Chondrocyte (in vitro differentiated cells): ENCODE results near the gene EPB41L5. TPM values are rescaled to one million over a fixed set of nuclear protein-coding genes. Genes with fewer than 3 reads are reported as not detected.
A peak's percentile ranks its signal among the peaks of the same experiment; 100 is the strongest.
"Not testable (repeated sequence)": the region's sequence is repeated elsewhere in the genome, so short reads cannot be mapped to it uniquely, and the experiment has no call there.

ENCODE experiments used
- DNase-seq: peaks from one replicate; pipeline ENCODE4 v3.0.0; 2021; ENCODE audit warnings: mixed read lengths, low spot score
- H3K27ac Mint-ChIP-seq: one replicate; pipeline ENCODE4 v1.8.0; 2021; ENCODE audit warnings: mild to moderate bottlenecking, moderate library complexity, mixed read lengths; ENCODE audit not compliant: unreplicated experiment
- H3K27me3 Mint-ChIP-seq: 2 replicates; pipeline ENCODE4 v1.8.0; 2021; ENCODE audit warnings: low read depth, mixed read lengths
- H3K36me3 Mint-ChIP-seq: 2 replicates; pipeline ENCODE4 v1.8.0; 2021; ENCODE audit warnings: low read depth, mixed read lengths
- H3K4me1 Mint-ChIP-seq: 2 replicates; pipeline ENCODE4 v1.8.0; 2021; ENCODE audit warnings: low read depth, mild to moderate bottlenecking, mixed read lengths
- H3K4me3 Mint-ChIP-seq: one replicate; pipeline ENCODE4 v1.8.0; 2021; ENCODE audit warnings: mild to moderate bottlenecking, moderate library complexity, mixed read lengths; ENCODE audit not compliant: unreplicated experiment
- H3K9me3 Mint-ChIP-seq: 2 replicates; pipeline ENCODE4 v1.8.0; 2021; ENCODE audit warnings: low read depth, mixed read lengths
- total RNA-seq: library from RNA; stranded (reverse); gene quantifications from 3 replicates; pipeline ENCODE4 v1.2.1, GENCODE V29; 2021
- TF ChIP-seq, protein P1 (sequence below): fragments of 200-600 bp; sonication (generic); IDR thresholded peaks from 2 replicates; pipeline ENCODE4 v1.5.0; 2021; ENCODE audit warnings: antibody characterized with exemption, mild to moderate bottlenecking, moderate library complexity

The EPB41L5 gene
- total RNA-seq, 1 donor from 2014 or later: 13.0 TPM

GRCh38 chr2:120195553-120195952, 182.7 kb downstream of the EPB41L5 start:
- no peak overlapping the region for H3K4me3 Mint-ChIP-seq
- TF ChIP-seq, protein P1, sequence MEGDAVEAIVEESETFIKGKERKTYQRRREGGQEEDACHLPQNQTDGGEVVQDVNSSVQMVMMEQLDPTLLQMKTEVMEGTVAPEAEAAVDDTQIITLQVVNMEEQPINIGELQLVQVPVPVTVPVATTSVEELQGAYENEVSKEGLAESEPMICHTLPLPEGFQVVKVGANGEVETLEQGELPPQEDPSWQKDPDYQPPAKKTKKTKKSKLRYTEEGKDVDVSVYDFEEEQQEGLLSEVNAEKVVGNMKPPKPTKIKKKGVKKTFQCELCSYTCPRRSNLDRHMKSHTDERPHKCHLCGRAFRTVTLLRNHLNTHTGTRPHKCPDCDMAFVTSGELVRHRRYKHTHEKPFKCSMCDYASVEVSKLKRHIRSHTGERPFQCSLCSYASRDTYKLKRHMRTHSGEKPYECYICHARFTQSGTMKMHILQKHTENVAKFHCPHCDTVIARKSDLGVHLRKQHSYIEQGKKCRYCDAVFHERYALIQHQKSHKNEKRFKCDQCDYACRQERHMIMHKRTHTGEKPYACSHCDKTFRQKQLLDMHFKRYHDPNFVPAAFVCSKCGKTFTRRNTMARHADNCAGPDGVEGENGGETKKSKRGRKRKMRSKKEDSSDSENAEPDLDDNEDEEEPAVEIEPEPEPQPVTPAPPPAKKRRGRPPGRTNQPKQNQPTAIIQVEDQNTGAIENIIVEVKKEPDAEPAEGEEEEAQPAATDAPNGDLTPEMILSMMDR: no peak
- peaks cover 41% of the 10 kb centered on the region for H3K9me3 Mint-ChIP-seq
- H3K27me3 Mint-ChIP-seq: no peaks in the 10 kb centered on the region
- H3K36me3 Mint-ChIP-seq: peaks cover 15% of the 10 kb centered on the region
- DNase-seq: no peak
- H3K4me1 Mint-ChIP-seq: peaks cover 9% of the 10 kb centered on the region
- no peak overlapping the region for H3K27ac Mint-ChIP-seq

- not testable (repeated sequence) for DNase-seq, H3K4me1 Mint-ChIP-seq, H3K27ac Mint-ChIP-seq, H3K27me3 Mint-ChIP-seq, H3K4me3 Mint-ChIP-seq, H3K36me3 Mint-ChIP-seq
- H3K9me3 Mint-ChIP-seq: peaks cover 27% of the 10 kb centered on the region
Measured at GRCh38 chr2:120199817-120200459, 187.1 kb downstream of the EPB41L5 start.

GRCh38 chr2:120203251-120204021, 190.6 kb downstream of the EPB41L5 start:
- Mint-ChIP-seq H3K9me3 (peaks cover 13% of the 10 kb centered on the region), H3K4me1 (no peaks in the 10 kb centered on the region), H3K27ac (no peak overlapping the region), H3K36me3 (peaks cover 4% of the 10 kb centered on the region), H3K27me3 (no peaks in the 10 kb centered on the region), H3K4me3 (no peak overlapping the region)
- TF ChIP-seq, protein P1: no peak
- no peak for DNase-seq

- TF ChIP-seq, protein P1: peak; percentile 8
- H3K4me1 Mint-ChIP-seq: no peaks in the 10 kb centered on the region
- peaks cover 9% of the 10 kb centered on the region for H3K9me3 Mint-ChIP-seq
- no peak overlapping the region for H3K27ac Mint-ChIP-seq
- H3K36me3 Mint-ChIP-seq: peaks cover 2% of the 10 kb centered on the region
- no peaks in the 10 kb centered on the region for H3K27me3 Mint-ChIP-seq
- no peak overlapping the region for H3K4me3 Mint-ChIP-seq
- no peak for DNase-seq
Measured at GRCh38 chr2:120204022-120204405, 191.1 kb downstream of the EPB41L5 start.

DNA sequence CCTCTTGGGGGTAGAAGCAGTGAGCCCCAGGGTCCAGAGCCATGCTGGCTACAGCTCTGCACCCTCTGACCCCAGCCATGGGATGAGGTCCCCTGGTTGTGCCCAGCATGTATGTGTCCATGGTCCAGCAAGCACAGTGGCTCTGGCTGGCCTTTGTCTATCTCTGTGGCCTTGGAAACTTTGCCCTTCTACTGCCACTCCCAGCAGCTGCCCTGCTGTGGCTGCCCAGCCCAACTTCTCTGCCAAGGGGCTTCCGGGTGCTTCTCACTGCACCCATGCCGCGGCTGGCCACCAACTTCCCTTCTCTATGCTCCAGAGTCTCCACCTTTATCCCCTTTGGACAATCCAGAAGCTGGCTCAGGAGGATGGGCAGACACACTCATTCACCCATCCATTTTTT, 191.5 kb downstream of the EPB41L5 start:
- no peaks in the 10 kb centered on the region for H3K4me1 Mint-ChIP-seq
- no peaks in the 10 kb centered on the region for H3K27me3 Mint-ChIP-seq
- TF ChIP-seq, protein P1: no peak
- H3K4me3 Mint-ChIP-seq: no peak overlapping the region
- no peak for DNase-seq
- peaks cover 2% of the 10 kb centered on the region for H3K36me3 Mint-ChIP-seq
- H3K9me3 Mint-ChIP-seq: peaks cover 5% of the 10 kb centered on the region
- peak overlapping the region; percentile 2 for H3K27ac Mint-ChIP-seq
